Testis (tissue), 3 donors: Measurements from ENCODE around the gene SHC4. TPM values are rescaled to one million over a fixed set of nuclear protein-coding genes. Genes with fewer than 3 reads are reported as not detected.

Source experiments
- DNase-seq: peaks from one replicate; pipeline ENCODE4 v3.0.0-alpha.2; 2019
- H3K27ac ChIP-seq, 2 donors: fragments of 200-600 bp; sonication (generic); one replicate each; pipeline ENCODE4 v1.5.1; 2019
- H3K27me3 ChIP-seq: fragments of 200-600 bp; sonication (generic); one replicate; pipeline ENCODE4 v1.5.1; 2019
- H3K36me3 ChIP-seq: fragments of 200-600 bp; sonication (generic); one replicate; pipeline ENCODE4 v1.5.1; 2017; ENCODE audit warnings: low read depth; ENCODE audit errors: missing control alignments
- H3K4me1 ChIP-seq: fragments of 200-600 bp; sonication (generic); one replicate; pipeline ENCODE4 v1.5.1; 2019
- H3K4me3 ChIP-seq, 2 donors: fragments of 200-600 bp; sonication (generic); one replicate each; pipeline ENCODE4 v1.5.1; 2017 to 2019
- H3K9me3 ChIP-seq: fragments of 200-600 bp; sonication (generic); one replicate; pipeline ENCODE4 v1.5.1; 2017
- CTCF ChIP-seq, 3 experiments: fragments of 450-650 bp in 2 of 3; fragments of 200-600 bp in 1 of 3; sonication (generic) in 1 of 3; IDR thresholded peaks; one replicate each; pipeline ENCODE4 v1.5.1; 2016 to 2019; ENCODE audit warnings: antibody characterized with exemption in 3 of 3, mild to moderate bottlenecking in 2 of 3, moderate library complexity in 1 of 3
- POLR2A ChIP-seq: fragments of 450-650 bp; IDR thresholded peaks from one replicate; pipeline ENCODE4 v1.6.1; 2017; ENCODE audit warnings: antibody characterized with exemption, mild to moderate bottlenecking, moderate library complexity
- WGBS, 2 donors: methylation state at CpG; one replicate each; pipeline ENCODE4 v1.1.5; 2018; 5-methylcytosine and 5-hydroxymethylcytosine counted together
- intact Hi-C: fragments of 100-400 bp; cut with DNase I; formaldehyde crosslinking; loops from one replicate; pipeline ENCODE4 v1.15.1; 2023; ENCODE audit warnings: low total_unique reads
- polyA plus RNA-seq: library from polyadenylated mRNA; stranded (reverse); fragments of 350-450 nt; fragmentation: Illumina TruSeq; extraction: RNeasy Lipid Tissue Mini Kit (QIAGEN cat#74804); gene quantifications from one replicate; pipeline ENCODE4 v1.2.3, GENCODE V29; 2014; ENCODE audit warnings: low read depth, low replicate concordance; ENCODE audit not compliant: insufficient read depth
- total RNA-seq, 2 donors: library from RNA; depleted of rRNA; stranded (reverse); fragments of >200 nt; gene quantifications; one replicate each; pipeline ENCODE4 v1.2.3, GENCODE V29; 2016

Gene SHC4
- total and polyA plus RNA-seq, 3 donors from 2014 or later: 22.7 to 70.4 (median 52.0) TPM

GRCh38 chr15:48905847-48906246 lies 57.9 kb downstream of the SHC4 start:
- TF ChIP-seq CTCF (IDR thresholded peaks at IDR 0.05): no peak
- no peak for TF ChIP-seq POLR2A
- H3K27ac ChIP-seq: no peak overlapping the region
- DNase-seq: no peak
- intact Hi-C loops: no loop called here
- no peaks in the 10 kb centered on the region for H3K27me3 ChIP-seq
- H3K9me3 ChIP-seq: no peaks in the 10 kb centered on the region
- H3K36me3 ChIP-seq: no peaks in the 10 kb centered on the region
- peaks cover 3% of the 10 kb centered on the region for H3K4me1 ChIP-seq
- H3K4me3 ChIP-seq: no peak overlapping the region
- 82% methylated on average over 1 of the region's 1 CpG for WGBS, 2 donors

GRCh38 chr15:48905216-48905615 lies 58.5 kb downstream of the SHC4 start:
- TF ChIP-seq POLR2A (no peak), CTCF (IDR thresholded peaks at IDR 0.05) (no peak)
- Histone ChIP-seq H3K9me3 (no peaks in the 10 kb centered on the region), H3K27me3 (no peaks in the 10 kb centered on the region), H3K4me3 (no peak overlapping the region), H3K27ac (no peak overlapping the region), H3K36me3 (no peaks in the 10 kb centered on the region), H3K4me1 (peaks cover 8% of the 10 kb centered on the region)
- no peak for DNase-seq
- intact Hi-C loops: no loop called here

GRCh38 chr15:48904758-48905157 lies 59.0 kb downstream of the SHC4 start:
- H3K27me3 ChIP-seq: no peaks in the 10 kb centered on the region
- H3K27ac ChIP-seq: no peak overlapping the region
- intact Hi-C loops: no loop called here
- H3K4me3 ChIP-seq: no peak overlapping the region
- H3K36me3 ChIP-seq: no peaks in the 10 kb centered on the region
- 96% methylated on average over 4 of the region's 4 CpGs for WGBS, 2 donors
- no peak for TF ChIP-seq CTCF (IDR thresholded peaks at IDR 0.05)
- no peak for TF ChIP-seq POLR2A
- H3K4me1 ChIP-seq: peaks cover 11% of the 10 kb centered on the region
- H3K9me3 ChIP-seq: no peaks in the 10 kb centered on the region
- DNase-seq: no peak

- DNase-seq: no peak
- Histone ChIP-seq H3K36me3 (no peaks in the 10 kb centered on the region), H3K9me3 (no peaks in the 10 kb centered on the region), H3K4me1 (peaks cover 28% of the 10 kb centered on the region), H3K27me3 (no peaks in the 10 kb centered on the region), H3K4me3 (no peak overlapping the region), H3K27ac (peak overlapping the region in 1 of 2 donors; percentile 56)
- TF ChIP-seq POLR2A (no peak), CTCF (IDR thresholded peaks at IDR 0.05) (no peak)
- WGBS, 2 donors: 87% methylated on average over 4 of the region's 4 CpGs
- intact Hi-C loops: no loop called here
Observed at GRCh38 chr15:48899793-48900192, 63.9 kb downstream of the SHC4 start.

GRCh38 chr15:48898446-48898845 lies 65.3 kb downstream of the SHC4 start:
- no peak for TF ChIP-seq POLR2A
- no peak for TF ChIP-seq CTCF (IDR thresholded peaks at IDR 0.05)
- 51 to 75% methylated on average over 2 of the region's 2 CpGs for WGBS, 2 donors
- Histone ChIP-seq H3K9me3 (no peaks in the 10 kb centered on the region), H3K27me3 (no peaks in the 10 kb centered on the region), H3K36me3 (no peaks in the 10 kb centered on the region), H3K4me1 (peaks cover 28% of the 10 kb centered on the region), H3K27ac (peak overlapping the region; percentile 81 to 90), H3K4me3 (no peak overlapping the region)
- intact Hi-C loops: no loop called here
- DNase-seq: no peak
